Measurements from ENCODE around the gene NUDT8. TPM values are rescaled to one million over a fixed set of nuclear protein-coding genes. Genes with fewer than 3 reads are reported as not detected.
"Not testable (repeated sequence)": the region's sequence is repeated elsewhere in the genome, so short reads cannot be mapped to it uniquely, and the experiment has no call there.

The NUDT8 gene
- total RNA-seq, 1 donor from 2014 or later: 6.0 TPM

- DNase-seq: no peak
Measured at GRCh38 chr11:67627812-67628624, 1.7 kb downstream of the NUDT8 start.

- DNase-seq: no peak
Measured at GRCh38 chr11:67627441-67627811, 2.3 kb downstream of the NUDT8 start.

DNA sequence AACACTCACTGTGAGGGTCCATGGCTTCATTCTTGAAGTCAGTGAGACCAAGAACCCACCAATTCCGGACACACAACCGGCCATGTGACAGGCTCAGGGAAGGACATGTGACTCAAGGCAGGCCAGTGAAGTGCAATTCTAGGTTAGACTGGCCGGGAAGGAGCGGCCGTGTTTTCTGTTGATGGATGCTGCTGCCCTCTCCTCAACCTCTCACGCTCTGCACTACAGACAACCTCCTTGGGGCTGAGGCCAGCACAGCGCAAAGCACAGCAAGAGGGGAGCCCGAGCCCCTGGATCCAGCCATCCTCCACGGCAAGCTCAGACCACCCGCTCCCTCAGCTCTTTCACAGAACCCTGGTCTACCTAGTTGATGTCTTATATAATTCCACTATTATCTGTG lies 2.8 kb downstream of the NUDT8 start:
- DNase-seq: no peak

DNA sequence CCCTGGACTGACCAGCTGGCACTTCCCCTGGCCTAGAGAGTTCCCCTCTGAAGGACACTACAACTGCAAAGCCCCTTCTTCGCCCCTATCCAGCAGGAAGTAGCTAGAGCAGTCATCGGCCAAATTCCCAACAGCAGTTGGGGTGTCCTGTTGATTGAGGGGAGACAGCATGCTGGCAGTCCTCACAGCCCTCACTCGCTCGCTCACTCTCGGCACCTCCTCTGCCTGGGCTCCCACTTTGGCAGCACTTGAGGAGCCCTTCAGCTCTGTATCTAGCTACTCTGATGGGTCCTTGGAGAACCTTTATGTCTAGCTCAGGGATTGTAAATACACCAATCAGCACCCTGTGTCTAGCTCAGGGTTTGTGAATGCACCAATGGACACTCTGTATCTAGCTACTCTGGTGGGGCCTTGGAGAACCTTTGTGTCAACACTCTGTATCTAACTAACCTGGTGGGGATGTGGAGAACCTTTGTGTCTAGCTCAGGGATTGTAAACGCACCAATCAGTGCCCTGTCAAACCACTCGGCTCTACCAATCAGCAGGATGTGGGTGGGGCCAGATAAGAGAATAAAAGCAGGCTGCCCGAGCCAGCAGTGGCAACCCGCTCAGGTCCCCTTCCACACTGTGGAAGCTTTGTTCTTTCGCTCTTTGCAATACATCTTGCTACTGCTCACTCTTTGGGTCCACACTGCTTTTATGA lies 3.5 kb downstream of the NUDT8 start:
- not testable (repeated sequence) for DNase-seq

DNA sequence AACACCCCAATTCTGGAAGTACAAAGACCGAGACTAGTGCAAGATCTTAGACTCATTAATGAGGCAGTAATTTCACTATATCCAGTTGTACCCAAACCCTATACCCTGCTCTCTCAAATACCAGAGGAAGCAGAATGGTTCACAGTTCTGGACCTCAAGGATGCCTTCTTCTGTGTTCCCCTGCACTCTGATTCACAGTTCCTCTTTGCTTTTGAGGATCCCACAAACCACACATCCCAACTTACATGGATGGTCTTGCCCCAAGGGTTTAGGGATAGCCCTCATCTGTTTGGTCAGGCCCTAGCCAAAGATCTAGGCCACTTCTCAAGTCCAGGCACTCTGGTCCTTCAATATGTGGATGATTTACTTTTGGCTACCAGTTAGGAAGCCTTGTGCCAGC lies 5.9 kb downstream of the NUDT8 start:
- not testable (repeated sequence) for DNase-seq

- DNase-seq: not testable (repeated sequence)
Measured at GRCh38 chr11:67622905-67623304, 6.8 kb downstream of the NUDT8 start.

DNA sequence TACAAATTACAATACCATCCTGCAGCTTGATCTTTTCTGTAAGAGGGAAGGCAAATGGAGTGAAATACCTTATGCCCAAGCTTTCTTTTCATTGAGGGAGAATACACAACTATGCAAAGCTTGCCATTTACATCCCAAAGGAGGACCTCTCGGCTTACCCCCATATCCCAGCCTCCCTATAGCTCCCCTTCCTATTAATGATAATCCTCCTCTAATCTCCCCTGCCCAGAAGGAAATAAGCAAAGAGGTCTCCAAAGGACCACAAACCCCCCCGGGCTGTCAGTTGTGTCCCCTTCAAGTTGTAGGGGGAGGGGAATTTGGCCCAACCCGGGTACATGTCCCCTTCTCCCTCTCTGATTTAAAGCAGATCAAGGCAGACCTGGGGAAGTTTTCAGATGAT lies 7.8 kb downstream of the NUDT8 start:
- DNase-seq: not testable (repeated sequence)

DNA sequence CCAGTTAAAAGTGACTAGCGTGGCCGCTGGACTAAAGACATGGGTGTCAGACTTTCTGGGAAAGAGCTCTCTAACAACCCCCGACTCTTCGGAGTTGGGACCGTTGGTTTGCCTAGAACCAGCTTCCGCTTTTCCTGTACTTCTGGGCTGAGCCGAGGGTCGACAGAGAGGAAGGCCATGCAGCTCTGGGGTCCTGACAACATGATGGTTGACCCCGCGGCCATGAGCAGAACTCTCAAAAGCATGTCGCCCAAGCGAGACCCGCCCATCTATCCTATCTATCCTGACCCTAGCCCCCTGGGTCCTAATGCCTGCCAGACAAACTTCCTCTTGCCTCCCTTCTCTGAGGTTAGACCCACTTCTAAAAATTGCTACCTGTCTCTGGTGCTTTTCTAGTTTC lies 9.1 kb downstream of the NUDT8 start:
- DNase-seq: not testable (repeated sequence)

GRCh38 chr11:67619683-67620618 lies 9.8 kb downstream of the NUDT8 start:
- not testable (repeated sequence) for DNase-seq

GRCh38 chr11:67618901-67619659 lies 10.7 kb downstream of the NUDT8 start:
- DNase-seq: not testable (repeated sequence)

DNA sequence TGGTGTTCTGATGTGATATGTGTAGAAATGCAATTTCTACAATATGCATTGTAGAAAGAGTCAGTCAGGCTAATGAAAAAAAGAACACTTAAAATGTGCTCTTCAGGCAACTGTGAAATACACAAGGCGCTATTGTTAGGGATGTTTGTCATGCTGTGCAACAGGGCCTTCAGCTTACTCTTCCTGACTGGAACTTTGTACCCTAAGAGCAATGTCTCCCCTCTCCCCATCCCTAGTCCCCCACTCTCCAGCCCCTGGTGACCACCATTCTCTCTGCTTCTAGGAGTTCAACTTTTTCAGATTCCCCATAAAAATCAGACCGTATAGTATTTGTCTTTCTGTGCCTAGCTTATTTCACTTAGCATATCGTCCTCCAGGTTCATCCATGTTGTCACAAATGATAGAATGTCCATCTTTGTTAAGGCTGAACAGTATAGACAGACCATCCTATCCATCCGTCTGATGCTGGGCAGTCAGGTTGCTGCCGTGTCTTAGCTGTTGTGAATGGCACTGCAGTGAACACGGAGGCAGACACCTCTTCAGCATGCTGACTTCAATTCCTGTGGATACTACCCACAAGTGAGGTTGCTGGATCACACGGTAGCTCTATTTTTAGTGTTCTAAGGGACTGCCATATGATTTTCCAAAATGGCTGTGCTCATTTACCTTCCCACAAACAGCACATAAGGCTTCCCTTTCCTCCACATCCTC lies 12.3 kb downstream of the NUDT8 start:
- no peak for DNase-seq

DNA sequence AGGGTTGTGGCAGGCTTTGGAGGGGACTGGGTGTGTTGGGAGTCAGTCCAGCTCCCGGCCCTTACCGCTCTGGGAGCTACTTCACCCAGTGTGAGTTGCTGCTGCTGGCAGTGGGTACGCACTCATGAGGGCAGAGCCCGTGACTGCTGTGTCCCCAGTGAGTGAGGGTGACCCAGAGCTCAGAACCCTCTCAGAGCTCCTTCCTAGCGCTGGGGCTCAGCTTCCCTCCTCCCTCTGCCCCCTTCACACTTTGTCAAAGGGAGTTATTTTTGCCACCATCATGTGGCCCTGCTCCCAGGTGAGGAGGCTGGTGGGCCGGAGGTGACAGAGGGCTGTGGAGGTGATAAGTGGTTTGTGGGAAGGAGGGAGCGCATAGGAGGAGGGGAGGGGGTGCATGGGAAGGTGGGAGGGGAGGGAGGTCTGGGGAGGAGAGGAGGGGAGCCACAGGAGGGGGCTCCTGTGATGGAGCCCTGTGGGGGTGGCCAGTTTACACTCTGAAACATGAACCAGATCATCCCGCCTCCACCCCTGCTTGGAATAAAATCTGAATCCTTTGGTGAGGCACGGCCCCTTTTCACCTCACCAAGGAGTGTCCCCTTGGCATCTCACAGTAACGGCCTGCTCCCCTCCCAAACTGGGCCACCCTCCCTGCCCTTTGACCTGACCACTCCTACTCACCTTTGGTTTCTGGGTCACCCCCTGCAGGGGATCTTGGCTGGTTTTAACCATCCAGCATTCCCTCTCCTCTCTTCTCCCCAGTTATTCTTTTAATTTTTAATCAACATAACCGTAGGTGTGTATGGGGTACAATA lies 13.1 kb downstream of the NUDT8 start:
- DNase-seq: no peak

GRCh38 chr11:67615728-67616430 lies 13.9 kb downstream of the NUDT8 start:
- DNase-seq: no peak

DNA sequence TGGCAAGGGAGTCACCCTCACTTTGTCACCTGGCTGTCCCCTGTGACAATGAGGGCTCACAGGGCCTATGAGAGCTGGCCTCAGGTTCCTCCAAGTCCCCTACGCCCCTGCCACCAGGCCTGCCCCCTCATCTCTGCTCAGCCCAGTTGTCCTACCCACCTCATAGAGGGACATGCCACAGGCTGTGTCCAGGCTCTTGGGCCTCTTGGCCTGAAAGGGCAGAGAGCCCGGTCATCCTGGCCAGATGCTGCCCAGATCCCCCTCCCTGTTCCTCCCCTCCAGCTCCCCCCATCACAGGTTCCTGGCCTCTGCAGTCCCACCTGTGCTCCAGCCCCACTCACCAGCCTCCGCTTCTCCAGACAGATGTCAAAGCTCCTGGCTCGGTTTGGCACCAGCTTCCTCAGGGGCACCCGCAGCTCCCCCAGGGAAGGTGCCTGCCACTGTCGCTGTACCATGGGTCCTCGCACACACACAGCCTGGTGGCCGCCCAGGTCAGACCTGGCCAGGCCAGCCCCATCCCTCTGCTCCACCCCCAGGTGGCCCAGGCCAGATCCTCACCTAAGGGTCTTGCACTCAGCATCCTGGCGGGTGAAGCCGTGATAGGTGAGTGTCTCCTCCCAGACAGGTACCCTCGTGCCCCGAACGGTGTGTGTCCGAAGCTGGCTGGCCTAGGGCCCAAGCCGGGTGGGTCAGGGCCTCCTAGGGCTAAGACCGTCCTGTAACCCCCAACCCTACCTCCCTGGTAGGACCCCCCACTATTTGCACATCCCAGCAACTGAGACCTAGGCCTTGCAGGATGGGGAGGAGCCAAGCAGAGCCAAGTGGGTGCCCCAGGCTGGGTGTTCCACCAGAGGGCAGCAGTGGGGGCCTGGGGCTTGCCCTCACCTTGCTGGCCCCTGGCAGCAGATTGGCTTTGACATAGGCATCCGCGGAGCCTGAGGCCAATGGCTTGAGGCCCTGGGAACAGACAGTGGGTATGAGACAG lies 14.7 kb downstream of the NUDT8 start:
- no peak for DNase-seq

GRCh38 chr11:67613960-67614715 lies 15.6 kb downstream of the NUDT8 start:
- no peak for DNase-seq

DNA sequence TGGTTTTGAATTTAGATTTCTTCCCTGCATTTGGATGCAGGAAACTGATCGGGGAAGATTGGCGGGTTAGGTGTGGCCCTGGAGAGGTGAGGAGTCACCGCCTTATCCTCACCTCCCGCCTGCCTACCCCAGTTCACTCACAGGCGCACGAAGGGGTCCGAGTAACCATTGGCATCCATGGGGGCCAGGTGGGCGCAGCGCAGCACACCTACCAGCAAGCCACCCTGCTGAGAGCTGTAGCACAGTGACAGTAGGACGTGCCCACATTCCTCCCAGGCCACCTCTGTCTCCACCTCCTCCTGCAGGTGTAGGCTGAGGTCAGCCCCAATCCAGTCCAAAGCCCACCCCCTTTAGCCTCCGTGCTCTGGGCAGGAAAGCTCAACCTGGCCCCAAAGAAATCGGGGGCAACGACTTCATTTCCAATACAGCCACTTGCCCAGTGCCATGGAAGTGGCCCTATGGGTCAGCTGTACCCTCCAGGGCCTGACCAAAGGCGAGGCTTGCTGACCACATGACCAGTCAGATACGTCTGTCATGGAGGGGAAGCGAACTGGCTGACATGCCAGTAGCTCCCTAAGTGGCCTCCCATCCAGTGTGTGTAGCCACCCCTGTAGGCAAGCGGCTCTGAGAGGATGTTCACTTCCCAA lies 16.3 kb downstream of the NUDT8 start:
- no peak for DNase-seq

- no peak for DNase-seq
Measured at GRCh38 chr11:67612751-67613150, 17.0 kb downstream of the NUDT8 start.
